Skeletal muscle cell (primary cell): ENCODE results near the gene TMEM14B.
"Not testable (repeated sequence)": the region's sequence is repeated elsewhere in the genome, so short reads cannot be mapped to it uniquely, and the experiment has no call there.

Experiments used
- DNase-seq: peaks from one replicate; pipeline ENCODE4 v3.0.0-alpha.2; 2010; ENCODE audit warnings: low read depth
- H3K4me3 ChIP-seq: 2 replicates; pipeline ENCODE4 v1.5.1; 2011; ENCODE audit warnings: low read depth, mild to moderate bottlenecking, control low read depth, low read length, moderate library complexity

Gene TMEM14B

GRCh38 chr6:10742251-10742650, 5.4 kb upstream of the TMEM14B start:
- no peak for DNase-seq
- no peak overlapping the region for H3K4me3 ChIP-seq

- H3K4me3 ChIP-seq = no peak overlapping the region
- no peak for DNase-seq
Measured at GRCh38 chr6:10743515-10743914, 4.1 kb upstream of the TMEM14B start.

GRCh38 chr6:10745116-10745515, 2.5 kb upstream of the TMEM14B start:
- no peak for DNase-seq
- no peak overlapping the region for H3K4me3 ChIP-seq

- H3K4me3 ChIP-seq = peak overlapping the region; percentile 87
- DNase-seq = no peak
Measured at GRCh38 chr6:10746915-10747250, 722 bp upstream of the TMEM14B start.

GRCh38 chr6:10749734-10750133, 2.1 kb downstream of the TMEM14B start:
- no peak for DNase-seq
- no peak overlapping the region for H3K4me3 ChIP-seq

GRCh38 chr6:10750568-10750967, 3.0 kb downstream of the TMEM14B start:
- not testable (repeated sequence) for H3K4me3 ChIP-seq, DNase-seq

- not testable (repeated sequence) for DNase-seq, H3K4me3 ChIP-seq
Measured at GRCh38 chr6:10751757-10752156, 4.2 kb downstream of the TMEM14B start.

GRCh38 chr6:10756085-10756484, 8.5 kb downstream of the TMEM14B start:
- DNase-seq = no peak

GRCh38 chr6:10759312-10759839, 11.8 kb downstream of the TMEM14B start:
- H3K4me3 ChIP-seq = no peak overlapping the region
- peak; percentile 78 for DNase-seq

More at GRCh38 chr6:10756085-10756484, 8.5 kb downstream of the TMEM14B start:
- no peak overlapping the region for H3K4me3 ChIP-seq

- DNase-seq = peak; percentile 48
- H3K4me3 ChIP-seq = no peak overlapping the region
Measured at GRCh38 chr6:10759884-10760329, 12.3 kb downstream of the TMEM14B start.

GRCh38 chr6:10763006-10763405, 15.4 kb downstream of the TMEM14B start:
- H3K4me3 ChIP-seq = no peak overlapping the region
- DNase-seq = no peak

- DNase-seq = no peak
- no peak overlapping the region for H3K4me3 ChIP-seq
Measured at GRCh38 chr6:10769419-10769818, 21.8 kb downstream of the TMEM14B start.

GRCh38 chr6:10771371-10771894, 23.8 kb downstream of the TMEM14B start:
- DNase-seq = no peak
- no peak overlapping the region for H3K4me3 ChIP-seq

GRCh38 chr6:10778230-10778629, 30.6 kb downstream of the TMEM14B start:
- DNase-seq = no peak

GRCh38 chr6:10779076-10779475, 31.5 kb downstream of the TMEM14B start:
- DNase-seq = no peak
- no peak overlapping the region for H3K4me3 ChIP-seq

More at GRCh38 chr6:10778230-10778629, 30.6 kb downstream of the TMEM14B start:
- H3K4me3 ChIP-seq = no peak overlapping the region

- no peak for DNase-seq
- no peak overlapping the region for H3K4me3 ChIP-seq
Measured at GRCh38 chr6:10791673-10792072, 44.1 kb downstream of the TMEM14B start.

- DNase-seq = no peak
Measured at GRCh38 chr6:10792101-10792500, 44.5 kb downstream of the TMEM14B start.

GRCh38 chr6:10793035-10793434, 45.4 kb downstream of the TMEM14B start:
- DNase-seq = no peak
- no peak overlapping the region for H3K4me3 ChIP-seq

More at GRCh38 chr6:10792101-10792500, 44.5 kb downstream of the TMEM14B start:
- no peak overlapping the region for H3K4me3 ChIP-seq

GRCh38 chr6:10793695-10794094, 46.1 kb downstream of the TMEM14B start:
- no peak for DNase-seq
- H3K4me3 ChIP-seq = no peak overlapping the region

GRCh38 chr6:10794239-10794638, 46.6 kb downstream of the TMEM14B start:
- no peak overlapping the region for H3K4me3 ChIP-seq
- no peak for DNase-seq

- peak; percentile 25 for DNase-seq
- no peak overlapping the region for H3K4me3 ChIP-seq
Measured at GRCh38 chr6:10800810-10801209, 53.2 kb downstream of the TMEM14B start.
